Stimulated activated CD8-positive, alpha-beta memory T cell treated with anti-CD3 and anti-CD28 coated beads, Interleukin-12 subunit alpha, Interleukin-12 subunit beta, amount 100 ng/mL, for 4 hours (primary cell): ENCODE measurements around the gene CRIP1.

Source experiments
- DNase-seq: peaks from one replicate; pipeline ENCODE4 v3.0.0-alpha.2; 2020; ENCODE audit warnings: low read depth

The CRIP1 gene

DNA sequence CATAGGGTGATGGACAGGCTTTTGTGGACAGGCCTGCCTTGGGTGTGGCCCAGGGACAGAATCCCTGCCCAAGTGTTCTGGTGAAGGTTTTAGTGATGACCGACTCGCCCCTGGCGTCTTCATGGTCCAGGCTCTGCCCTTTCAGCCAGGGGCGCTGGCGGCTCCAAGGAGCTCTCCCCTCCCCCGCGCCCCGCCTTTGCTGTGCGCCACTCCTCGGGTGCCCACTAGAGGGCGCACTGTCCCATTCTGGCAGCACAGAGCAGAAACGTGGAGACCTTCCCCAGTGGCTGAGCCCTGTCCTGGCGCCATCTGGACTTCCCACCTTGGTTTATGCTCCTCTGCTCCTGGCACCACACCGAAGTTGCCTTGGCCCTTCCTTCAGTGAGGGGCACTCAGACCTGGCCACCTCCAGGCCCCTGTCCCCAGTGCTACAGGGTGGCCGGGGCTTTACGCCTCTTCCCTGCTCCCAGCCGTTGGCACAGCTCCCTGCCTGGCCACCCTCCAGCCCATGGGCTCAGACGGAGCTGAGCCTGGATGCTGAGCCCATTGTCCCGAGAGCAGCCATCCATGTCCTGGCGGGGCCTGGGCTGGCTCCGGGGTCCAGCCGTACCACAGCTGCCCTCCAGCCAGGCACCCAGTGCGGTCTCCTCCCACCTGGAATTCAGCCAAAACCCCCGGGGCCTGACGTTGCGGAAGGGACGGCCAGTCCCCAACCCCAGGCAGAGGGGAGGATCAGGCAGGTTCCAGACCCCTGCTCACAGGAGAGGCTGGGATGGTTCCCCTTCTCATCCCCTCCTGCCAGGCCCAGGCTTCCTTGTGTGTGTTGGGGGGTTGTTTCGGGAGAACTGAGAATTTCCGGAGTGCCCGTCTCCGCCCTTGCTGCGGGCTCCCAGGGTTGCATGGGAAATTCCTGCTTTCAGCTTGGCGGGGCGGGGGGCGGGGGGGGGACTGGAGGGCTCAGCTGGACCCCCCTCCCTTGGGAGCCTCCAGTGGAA, 5.6 kb upstream of the CRIP1 start:
- DNase-seq, result peak; percentile 79

GRCh38 chr14:105481886-105482457, 4.7 kb upstream of the CRIP1 start:
- DNase-seq, result peak; percentile 77

GRCh38 chr14:105482486-105483110, 4.1 kb upstream of the CRIP1 start:
- DNase-seq, result no peak

GRCh38 chr14:105483300-105484068, 3.2 kb upstream of the CRIP1 start:
- DNase-seq, result no peak

- DNase-seq, result no peak
These were observed 2.4 kb upstream of the CRIP1 start for GRCh38 chr14:105484069-105484996.

DNA sequence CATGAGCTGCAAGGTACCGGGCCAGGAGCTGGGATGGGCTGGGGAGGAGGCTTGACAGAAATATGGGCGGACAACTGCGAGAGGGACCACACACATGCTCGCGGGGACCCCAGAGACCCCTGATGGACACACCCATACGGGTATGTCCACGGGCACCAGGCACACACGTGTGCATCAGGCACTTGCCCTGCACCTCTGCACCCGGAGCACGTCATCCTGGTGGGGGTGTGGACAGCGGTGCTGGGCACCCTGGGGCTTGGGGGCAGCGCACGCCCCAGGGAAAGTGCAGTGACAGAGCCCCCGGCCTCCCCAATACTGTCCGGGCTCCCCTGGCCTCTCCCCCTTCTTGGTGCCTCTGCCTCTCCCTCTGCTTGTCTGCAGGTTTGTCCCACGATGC, 1.7 kb upstream of the CRIP1 start:
- no peak for DNase-seq

GRCh38 chr14:105485739-105486162, 935 bp upstream of the CRIP1 start:
- DNase-seq, result no peak

DNA sequence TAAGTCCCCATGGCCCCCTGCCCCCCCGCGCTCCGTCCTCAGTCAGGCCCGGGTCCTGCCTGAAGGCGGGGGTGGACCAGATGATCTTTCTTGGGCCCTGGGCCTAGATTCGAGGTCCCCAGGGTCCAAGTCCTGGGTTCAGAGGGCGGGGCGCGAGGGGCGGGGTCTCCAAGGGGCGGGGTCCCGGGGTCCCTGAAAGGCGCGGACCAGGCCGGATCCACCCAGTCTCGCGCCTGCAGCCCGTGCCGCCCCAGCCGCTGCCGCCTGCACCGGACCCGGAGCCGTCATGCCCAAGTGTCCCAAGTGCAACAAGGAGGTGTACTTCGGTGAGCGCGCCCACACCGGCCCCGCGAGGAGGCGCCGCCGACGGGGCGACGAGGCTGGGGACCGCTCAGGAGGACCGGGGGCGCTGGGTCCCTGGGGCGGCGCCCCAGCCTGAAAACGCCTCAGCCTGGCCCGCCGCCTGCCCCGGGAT, 325 bp downstream of the CRIP1 start:
- DNase-seq, result no peak

DNA sequence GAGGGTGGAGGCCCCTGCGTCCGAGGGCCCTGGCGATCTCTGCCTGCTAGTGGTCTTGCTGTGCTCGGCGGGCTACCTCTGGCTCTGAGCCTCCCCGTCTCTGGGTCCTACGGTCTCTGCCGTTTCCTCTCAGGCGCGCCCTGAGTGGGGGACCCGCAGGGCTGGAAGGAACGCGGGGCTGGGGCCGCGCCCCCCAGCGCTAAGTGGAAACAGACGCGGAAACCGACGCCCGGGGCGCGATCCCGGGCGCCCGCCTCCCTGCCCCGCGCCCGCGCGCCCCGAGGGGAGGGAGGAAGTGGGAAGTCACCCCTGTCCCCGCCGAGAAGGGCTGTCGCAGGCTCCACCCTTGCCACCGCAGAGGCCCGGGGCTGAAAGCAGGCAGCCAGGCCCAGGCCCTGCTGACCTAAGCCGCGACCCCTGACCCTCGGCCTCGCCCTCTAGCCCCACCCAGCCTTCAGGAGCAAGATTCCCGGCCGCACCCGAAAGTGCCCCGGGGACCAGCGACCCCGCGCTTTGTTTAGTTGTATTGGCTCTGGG, 831 bp downstream of the CRIP1 start:
- DNase-seq, result peak; percentile 58

- DNase-seq, result no peak
These were observed 1.5 kb downstream of the CRIP1 start for GRCh38 chr14:105487986-105488777.

- no peak for DNase-seq
These were observed 2.3 kb downstream of the CRIP1 start for GRCh38 chr14:105488781-105489541.

DNA sequence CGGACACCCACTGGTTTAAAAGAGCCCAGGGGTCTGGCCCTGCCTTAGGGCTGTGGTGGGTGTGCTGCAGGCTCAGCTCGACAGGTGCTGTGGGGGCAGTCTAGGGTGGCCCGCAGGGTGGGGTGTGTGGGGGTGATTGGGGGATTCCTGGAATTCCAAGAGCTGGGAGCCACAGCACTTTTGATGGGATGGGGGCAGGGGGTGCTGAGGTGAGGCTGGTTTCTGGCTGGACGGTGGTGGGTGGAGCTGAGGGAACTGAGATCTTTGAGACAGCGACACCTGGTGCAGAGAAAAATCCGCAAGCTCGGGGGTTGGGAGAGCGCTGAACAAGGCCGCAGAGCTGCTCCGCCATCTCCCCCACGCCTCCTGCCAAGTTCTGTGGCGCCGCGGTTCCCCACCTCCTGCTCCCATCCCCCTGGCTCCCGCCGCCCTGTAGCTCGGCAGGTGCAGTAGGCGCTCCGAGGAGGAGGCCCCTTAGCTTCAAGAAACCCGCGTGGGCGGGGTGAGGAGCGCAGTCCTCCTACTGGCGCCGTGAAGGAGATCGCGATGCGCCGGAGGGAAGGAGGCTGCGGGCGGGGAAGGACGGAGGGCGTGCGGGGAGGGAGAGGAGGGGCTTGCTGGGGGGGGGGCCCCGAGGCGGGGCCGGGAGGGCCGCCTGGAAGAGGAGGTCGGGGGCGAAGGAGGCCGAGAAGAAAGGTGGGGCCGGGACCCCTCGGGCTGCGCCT, 3.0 kb downstream of the CRIP1 start:
- peak; percentile 70 for DNase-seq

DNA sequence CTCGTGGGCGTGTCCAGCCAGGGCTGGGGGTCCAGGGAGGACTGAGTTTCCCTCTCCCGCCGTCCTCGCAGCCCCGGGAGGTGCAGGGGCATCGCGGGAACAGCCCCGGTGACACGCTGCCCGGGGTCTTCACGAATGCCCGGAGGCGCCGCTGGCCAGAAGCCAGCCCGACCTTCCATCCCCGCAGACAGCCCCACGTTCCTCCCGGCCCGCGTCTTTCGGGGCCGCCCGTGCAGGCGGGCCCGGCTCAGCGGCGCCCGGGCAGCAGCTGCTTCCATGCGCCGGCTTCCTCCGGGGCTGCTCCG, 3.5 kb downstream of the CRIP1 start:
- no peak for DNase-seq

- DNase-seq, result peak; percentile 98
These were observed 4.1 kb downstream of the CRIP1 start, which contains the start of gene TEDC1 for GRCh38 chr14:105490572-105491365. Gene TEDC1, plus strand, starts transcription at chr14:105491246. Its CDS starts 130 bp downstream, at chr14:105491376.

GRCh38 chr14:105491366-105491973, 4.8 kb downstream of the CRIP1 start:
- DNase-seq, result peak; percentile 66

DNA sequence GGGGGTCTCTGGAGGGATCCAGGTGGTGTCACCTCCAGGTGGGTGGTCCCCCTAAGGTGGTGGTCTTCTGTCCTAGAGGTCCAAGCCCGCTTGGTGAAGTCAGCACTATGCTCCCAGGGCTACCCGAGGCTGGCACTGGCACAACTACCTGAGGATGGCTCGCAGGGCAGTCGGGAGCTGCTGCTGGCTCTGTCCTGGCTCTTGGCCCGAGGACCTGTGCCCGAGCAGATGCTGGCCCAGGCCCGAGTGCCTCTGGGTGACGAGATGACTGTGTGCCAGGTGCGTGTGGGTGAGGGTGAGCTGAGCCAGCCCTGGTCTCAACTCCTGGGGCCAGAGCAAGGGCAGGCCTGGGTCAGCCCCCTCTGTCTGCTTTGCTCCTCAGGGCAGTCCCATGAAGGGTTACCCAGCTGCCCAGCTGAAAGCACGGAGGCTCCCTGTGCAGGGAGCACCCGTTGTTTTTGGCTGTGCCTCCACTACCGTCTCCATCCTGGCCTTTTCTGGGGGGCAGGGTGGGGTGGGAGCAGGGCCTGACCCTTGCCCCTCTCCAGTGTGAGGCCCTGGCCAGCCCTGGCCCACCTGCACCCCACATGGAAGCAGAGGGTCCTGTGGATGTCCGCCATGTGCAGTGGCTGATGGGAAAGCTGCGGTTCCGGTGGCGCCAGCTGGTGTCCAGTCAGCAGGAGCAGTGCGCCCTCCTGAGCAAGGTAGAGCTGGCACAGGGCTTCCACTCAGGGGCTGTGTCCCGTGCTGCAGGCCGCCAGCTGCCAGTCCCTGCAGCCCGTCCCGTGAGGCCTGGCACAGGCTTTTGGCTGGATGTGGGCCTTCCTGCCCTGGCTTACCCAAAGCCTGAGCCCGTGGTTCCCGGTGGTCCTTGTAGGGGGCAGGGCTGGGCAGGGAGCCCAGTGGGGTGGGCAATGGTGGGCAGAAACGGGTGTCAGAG, 5.6 kb downstream of the CRIP1 start:
- DNase-seq, result no peak
